Erythroblast (primary cell): ENCODE results near the gene GANAB.

Experiments used
- GATA1 ChIP-seq: IDR thresholded peaks from 2 replicates; pipeline ENCODE4 v1.6.1; 2011; ENCODE audit warnings: low read depth, mild to moderate bottlenecking, control low read depth, low read length, moderate library complexity
- POLR2A ChIP-seq: IDR thresholded peaks from 2 replicates; pipeline ENCODE4 v1.6.1; 2011; ENCODE audit warnings: mild to moderate bottlenecking, low read length

- TF ChIP-seq POLR2A (no peak), GATA1 (no peak)
Observed at GRCh38 chr11:62645671-62645945, 805 bp downstream of the GANAB start.
